Measurements from ENCODE around the gene M1AP. TPM values are rescaled to one million over a fixed set of nuclear protein-coding genes. Genes with fewer than 3 reads are reported as not detected.
"Not testable (repeated sequence)": the region's sequence is repeated elsewhere in the genome, so short reads cannot be mapped to it uniquely, and the experiment has no call there.

M1AP gene
- total RNA-seq, 1 donor: 0.31 TPM

GRCh38 chr2:74572178-74572925 is 75.8 kb downstream of the M1AP start:
- no peak overlapping the region for H3K4me3 ChIP-seq (ENCODE audit: low read length)
- H3K4me1 ChIP-seq (ENCODE audit: insufficient read depth, low read length): peaks cover 72% of the 10 kb centered on the region
- H3K9me3 ChIP-seq (ENCODE audit: low read depth, low read length): no peaks in the 10 kb centered on the region
- no peaks in the 10 kb centered on the region for H3K27me3 ChIP-seq (ENCODE audit: insufficient read depth, low read length)

GRCh38 chr2:74571058-74571457 is 77.1 kb downstream of the M1AP start:
- Histone ChIP-seq H3K4me3 (ENCODE audit: low read length) (no peak overlapping the region), H3K27me3 (ENCODE audit: insufficient read depth, low read length) (no peaks in the 10 kb centered on the region), H3K4me1 (ENCODE audit: insufficient read depth, low read length) (peaks cover 71% of the 10 kb centered on the region), H3K9me3 (ENCODE audit: low read depth, low read length) (no peaks in the 10 kb centered on the region)

GRCh38 chr2:74569686-74570085 is 78.4 kb downstream of the M1AP start:
- Histone ChIP-seq H3K4me3 (ENCODE audit: low read length) (no peak overlapping the region), H3K27me3 (ENCODE audit: insufficient read depth, low read length) (no peaks in the 10 kb centered on the region), H3K9me3 (ENCODE audit: low read depth, low read length) (no peaks in the 10 kb centered on the region), H3K4me1 (ENCODE audit: insufficient read depth, low read length) (peaks cover 62% of the 10 kb centered on the region)

- Histone ChIP-seq H3K27me3 (ENCODE audit: insufficient read depth, low read length) (no peaks in the 10 kb centered on the region), H3K9me3 (ENCODE audit: low read depth, low read length) (no peaks in the 10 kb centered on the region), H3K4me3 (ENCODE audit: low read length) (no peak overlapping the region), H3K4me1 (ENCODE audit: insufficient read depth, low read length) (peaks cover 44% of the 10 kb centered on the region)
Measured at GRCh38 chr2:74567881-74568280, 80.2 kb downstream of the M1AP start.

- H3K4me3 ChIP-seq (ENCODE audit: low read length): no peak overlapping the region
- no peaks in the 10 kb centered on the region for H3K9me3 ChIP-seq (ENCODE audit: low read depth, low read length)
- peaks cover 45% of the 10 kb centered on the region for H3K4me1 ChIP-seq (ENCODE audit: insufficient read depth, low read length)
- H3K27me3 ChIP-seq (ENCODE audit: insufficient read depth, low read length): no peaks in the 10 kb centered on the region
Measured at GRCh38 chr2:74566754-74567085, 81.4 kb downstream of the M1AP start.

GRCh38 chr2:74566076-74566753 is 81.9 kb downstream of the M1AP start:
- Histone ChIP-seq H3K4me3 (ENCODE audit: low read length) (no peak overlapping the region), H3K4me1 (ENCODE audit: insufficient read depth, low read length) (peaks cover 40% of the 10 kb centered on the region), H3K27me3 (ENCODE audit: insufficient read depth, low read length) (no peaks in the 10 kb centered on the region), H3K9me3 (ENCODE audit: low read depth, low read length) (no peaks in the 10 kb centered on the region)

- no peak overlapping the region for H3K4me3 ChIP-seq (ENCODE audit: low read length)
- H3K9me3 ChIP-seq (ENCODE audit: low read depth, low read length): no peaks in the 10 kb centered on the region
- peaks cover 32% of the 10 kb centered on the region for H3K4me1 ChIP-seq (ENCODE audit: insufficient read depth, low read length)
- no peaks in the 10 kb centered on the region for H3K27me3 ChIP-seq (ENCODE audit: insufficient read depth, low read length)
Measured at GRCh38 chr2:74564222-74564621, 83.9 kb downstream of the M1AP start.

- Histone ChIP-seq H3K27me3 (ENCODE audit: insufficient read depth, low read length) (no peaks in the 10 kb centered on the region), H3K9me3 (ENCODE audit: low read depth, low read length) (no peaks in the 10 kb centered on the region), H3K4me3 (ENCODE audit: low read length) (no peak overlapping the region), H3K4me1 (ENCODE audit: insufficient read depth, low read length) (peaks cover 26% of the 10 kb centered on the region)
Measured at GRCh38 chr2:74562126-74562775, 85.9 kb downstream of the M1AP start.

GRCh38 chr2:74561022-74561421 is 87.1 kb downstream of the M1AP start:
- not testable (repeated sequence) for H3K27me3 ChIP-seq (ENCODE audit: insufficient read depth, low read length); H3K9me3 ChIP-seq (ENCODE audit: low read depth, low read length); H3K4me3 ChIP-seq (ENCODE audit: low read length)
- peaks cover 28% of the 10 kb centered on the region for H3K4me1 ChIP-seq (ENCODE audit: insufficient read depth, low read length)

GRCh38 chr2:74560591-74560990 is 87.5 kb downstream of the M1AP start:
- Histone ChIP-seq H3K4me1 (ENCODE audit: insufficient read depth, low read length) (peaks cover 28% of the 10 kb centered on the region), H3K4me3 (ENCODE audit: low read length) (no peak overlapping the region), H3K9me3 (ENCODE audit: low read depth, low read length) (no peaks in the 10 kb centered on the region), H3K27me3 (ENCODE audit: insufficient read depth, low read length) (no peaks in the 10 kb centered on the region)

- Histone ChIP-seq H3K27me3 (ENCODE audit: insufficient read depth, low read length) (no peaks in the 10 kb centered on the region), H3K4me3 (ENCODE audit: low read length) (no peak overlapping the region), H3K9me3 (ENCODE audit: low read depth, low read length) (no peaks in the 10 kb centered on the region), H3K4me1 (ENCODE audit: insufficient read depth, low read length) (peaks cover 33% of the 10 kb centered on the region)
Measured at GRCh38 chr2:74559912-74560311, 88.2 kb downstream of the M1AP start.

- no peaks in the 10 kb centered on the region for H3K27me3 ChIP-seq (ENCODE audit: insufficient read depth, low read length)
- H3K9me3 ChIP-seq (ENCODE audit: low read depth, low read length): no peaks in the 10 kb centered on the region
- peaks cover 39% of the 10 kb centered on the region for H3K4me1 ChIP-seq (ENCODE audit: insufficient read depth, low read length)
- H3K4me3 ChIP-seq (ENCODE audit: low read length): no peak overlapping the region
Measured at GRCh38 chr2:74558284-74559230, 89.6 kb downstream of the M1AP start.

GRCh38 chr2:74556831-74557370 is 91.2 kb downstream of the M1AP start:
- peaks cover 40% of the 10 kb centered on the region for H3K4me1 ChIP-seq (ENCODE audit: insufficient read depth, low read length)
- H3K4me3 ChIP-seq (ENCODE audit: low read length): no peak overlapping the region
- H3K9me3 ChIP-seq (ENCODE audit: low read depth, low read length): no peaks in the 10 kb centered on the region
- H3K27me3 ChIP-seq (ENCODE audit: insufficient read depth, low read length): no peaks in the 10 kb centered on the region

GRCh38 chr2:74556159-74556558 is 92.0 kb downstream of the M1AP start:
- Histone ChIP-seq H3K4me1 (ENCODE audit: insufficient read depth, low read length) (peaks cover 40% of the 10 kb centered on the region), H3K4me3 (ENCODE audit: low read length) (peak overlapping the region; percentile 98), H3K9me3 (ENCODE audit: low read depth, low read length) (no peaks in the 10 kb centered on the region), H3K27me3 (ENCODE audit: insufficient read depth, low read length) (no peaks in the 10 kb centered on the region)

Data from mononuclear cell (primary cell).